HG03097 (cell line): Measurements from ENCODE around the gene RPL28.
"Not testable (repeated sequence)": the region's sequence is repeated elsewhere in the genome, so short reads cannot be mapped to it uniquely, and the experiment has no call there.

ENCODE experiments used
- ATAC-seq: cut with Tn5 transposase; IDR thresholded peaks from one replicate; pipeline ENCODE4 v1.9.1; 2021; ENCODE audit not compliant: unreplicated experiment, low FRiP score

Gene RPL28

GRCh38 chr19:55444646-55445045, 58.9 kb downstream of the RPL28 start:
- no peak for ATAC-seq

- ATAC-seq, result no peak
These were observed 60.3 kb downstream of the RPL28 start for GRCh38 chr19:55446060-55446459.

GRCh38 chr19:55447421-55448174, 61.9 kb downstream of the RPL28 start:
- ATAC-seq, result no peak

- not testable (repeated sequence) for ATAC-seq
These were observed 62.4 kb downstream of the RPL28 start for GRCh38 chr19:55448175-55448490.

- ATAC-seq, result no peak
These were observed 63.7 kb downstream of the RPL28 start for GRCh38 chr19:55449469-55449868.

- no peak for ATAC-seq
These were observed 65.6 kb downstream of the RPL28 start for GRCh38 chr19:55451163-55451964.

- no peak for ATAC-seq
These were observed 66.4 kb downstream of the RPL28 start for GRCh38 chr19:55451965-55452748.
